H1 (cell line): ENCODE results near the gene FBXW2. TPM values are rescaled to one million over a fixed set of nuclear protein-coding genes. Genes with fewer than 3 reads are reported as not detected.

Experiments
- CBX8 ChIP-seq: fragments of 300-800, 300-1000 bp; sonication (generic); IDR thresholded peaks from 2 replicates; pipeline ENCODE4 v1.7.1; 2016; ENCODE audit warnings: low read depth, low read length, borderline replicate concordance
- JUND ChIP-seq: IDR thresholded peaks from 2 replicates; pipeline ENCODE4 v1.6.1; 2011; ENCODE audit warnings: mild to moderate bottlenecking, improper control_type of control experiment, low read length
- SIX5 ChIP-seq: IDR thresholded peaks from 2 replicates; pipeline ENCODE4 v1.6.1; 2011; ENCODE audit warnings: mild to moderate bottlenecking, low read depth, low read length
- SP1 ChIP-seq: IDR thresholded peaks from 2 replicates; pipeline ENCODE4 v1.6.1; 2011; ENCODE audit warnings: low read depth, low read length
- polyA plus RNA-seq, 7 experiments: library from polyadenylated mRNA; depleted of rRNA in 3 of 7; stranded (reverse) in 5 of 7; unstranded in 2 of 7; fragments of >200 nt in 5 of 7; fragments of 200-250 nt in 2 of 7; gene quantifications; 1 replicate in 5 of 7; 2 replicates in 1 of 7; 4 replicates in 1 of 7; pipeline versions ENCODE4 v1.2.1 to v1.2.3, GENCODE V29; 2011 to 2013; ENCODE audit warnings: missing spikeins in 2 of 7, mixed read lengths in 2 of 7
- total RNA-seq: library from RNA; stranded (reverse); fragmentation: NEBNext Ultra II Directional; extraction: Animal tissue kit (Norgen Biotek cat#: 25700); gene quantifications from 2 replicates; pipeline ENCODE4 v1.2.1, GENCODE V29; 2021

Gene FBXW2
- total and polyA plus RNA-seq, 2 of the 8 experiments (the other 6 are each of a cell fraction or from before 2014, with no cell fraction given) = 19.2 to 65.3 TPM

DNA sequence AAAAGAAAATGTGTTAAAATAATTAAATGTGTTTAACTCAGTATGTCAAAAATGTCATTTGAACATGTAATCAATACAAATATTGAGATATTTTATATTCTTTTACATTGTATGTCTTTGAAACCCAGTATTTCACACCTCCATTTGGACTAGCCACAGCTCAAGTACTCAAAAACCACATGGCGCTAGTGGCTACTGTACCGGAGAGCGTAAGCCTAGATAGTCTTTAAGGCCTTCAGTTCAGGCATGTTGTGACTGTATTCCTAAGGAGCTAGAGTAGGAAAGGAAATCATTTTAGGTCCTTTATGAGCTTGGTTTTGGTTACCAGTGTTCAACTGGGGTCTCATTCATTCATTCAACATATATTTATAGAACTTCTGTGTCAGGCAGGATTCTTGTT is 12.8 kb downstream of the FBXW2 start (continued):
- no peak for TF ChIP-seq CBX8
- TF ChIP-seq SP1 = no peak
- no peak for TF ChIP-seq SIX5
- no peak for TF ChIP-seq JUND
